Effector memory CD4-positive, alpha-beta T cell (primary cell): ENCODE data around the gene GRAMD2A.
"Not testable (repeated sequence)": the region's sequence is repeated elsewhere in the genome, so short reads cannot be mapped to it uniquely, and the experiment has no call there.

Experiments
- DNase-seq, 3 donors: peaks; one replicate each; pipeline ENCODE4 v3.0.0-alpha.2; 2020
- H3K27ac ChIP-seq: 2 replicates; pipeline ENCODE4 v1.7.0; 2013; ENCODE audit warnings: mild to moderate bottlenecking, low read length, moderate library complexity; ENCODE audit not compliant: insufficient read depth, poor library complexity, severe bottlenecking
- H3K27me3 ChIP-seq: replicated peaks from 2 replicates; pipeline ENCODE4 v1.7.0; 2013; ENCODE audit warnings: mild to moderate bottlenecking, low read length; ENCODE audit not compliant: insufficient read depth, control insufficient read depth, poor library complexity, severe bottlenecking
- H3K36me3 ChIP-seq: 2 replicates; pipeline ENCODE4 v1.7.0; 2013; ENCODE audit warnings: mild to moderate bottlenecking, low read length, moderate library complexity; ENCODE audit not compliant: control insufficient read depth, insufficient read depth
- H3K4me1 ChIP-seq: 2 replicates; pipeline ENCODE4 v1.7.0; 2013; ENCODE audit warnings: low read length, mild to moderate bottlenecking; ENCODE audit not compliant: control insufficient read depth, insufficient read depth, poor library complexity, severe bottlenecking
- H3K4me3 ChIP-seq: 2 replicates; pipeline ENCODE4 v1.7.0; 2013; ENCODE audit warnings: low read length, low read depth, mild to moderate bottlenecking; ENCODE audit not compliant: insufficient read depth, poor library complexity, severe bottlenecking
- H3K9me3 ChIP-seq: 2 replicates; pipeline ENCODE4 v1.7.0; 2013; ENCODE audit warnings: mild to moderate bottlenecking, low read length, moderate library complexity; ENCODE audit not compliant: control insufficient read depth

GRAMD2A gene

DNA sequence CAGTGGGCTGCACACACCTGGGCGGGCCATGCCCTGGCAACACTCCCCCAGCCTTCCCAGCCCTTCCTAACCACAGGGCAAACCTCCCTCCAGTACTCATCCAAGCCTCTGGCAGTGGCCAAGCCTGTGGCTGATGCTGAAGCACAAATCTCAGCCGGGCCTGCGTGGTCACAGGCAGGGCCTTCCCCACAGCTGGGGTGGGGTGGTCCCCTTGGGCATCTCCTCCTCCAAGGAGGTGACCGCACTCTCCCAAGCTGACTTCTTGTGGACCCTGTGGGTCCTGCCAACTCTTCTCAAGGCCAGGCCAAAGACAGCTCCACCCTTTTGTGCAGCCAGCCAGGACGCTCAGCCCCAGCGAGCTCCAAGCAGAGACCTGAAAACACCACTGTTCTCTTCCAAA lies 21.4 kb downstream of the GRAMD2A start:
- H3K9me3 ChIP-seq, result no peaks in the 10 kb centered on the region
- DNase-seq, result no peak
- H3K4me1 ChIP-seq, result no peaks in the 10 kb centered on the region
- no peaks in the 10 kb centered on the region for H3K27me3 ChIP-seq
- H3K27ac ChIP-seq, result no peak overlapping the region
- H3K4me3 ChIP-seq, result no peak overlapping the region
- H3K36me3 ChIP-seq, result no peaks in the 10 kb centered on the region

- no peak overlapping the region for H3K27ac ChIP-seq
- no peak for DNase-seq
- H3K9me3 ChIP-seq, result no peaks in the 10 kb centered on the region
- H3K27me3 ChIP-seq, result no peaks in the 10 kb centered on the region
- H3K36me3 ChIP-seq, result no peaks in the 10 kb centered on the region
- no peak overlapping the region for H3K4me3 ChIP-seq
- H3K4me1 ChIP-seq, result no peaks in the 10 kb centered on the region
Observed at GRCh38 chr15:72175186-72176044, 22.2 kb downstream of the GRAMD2A start.

DNA sequence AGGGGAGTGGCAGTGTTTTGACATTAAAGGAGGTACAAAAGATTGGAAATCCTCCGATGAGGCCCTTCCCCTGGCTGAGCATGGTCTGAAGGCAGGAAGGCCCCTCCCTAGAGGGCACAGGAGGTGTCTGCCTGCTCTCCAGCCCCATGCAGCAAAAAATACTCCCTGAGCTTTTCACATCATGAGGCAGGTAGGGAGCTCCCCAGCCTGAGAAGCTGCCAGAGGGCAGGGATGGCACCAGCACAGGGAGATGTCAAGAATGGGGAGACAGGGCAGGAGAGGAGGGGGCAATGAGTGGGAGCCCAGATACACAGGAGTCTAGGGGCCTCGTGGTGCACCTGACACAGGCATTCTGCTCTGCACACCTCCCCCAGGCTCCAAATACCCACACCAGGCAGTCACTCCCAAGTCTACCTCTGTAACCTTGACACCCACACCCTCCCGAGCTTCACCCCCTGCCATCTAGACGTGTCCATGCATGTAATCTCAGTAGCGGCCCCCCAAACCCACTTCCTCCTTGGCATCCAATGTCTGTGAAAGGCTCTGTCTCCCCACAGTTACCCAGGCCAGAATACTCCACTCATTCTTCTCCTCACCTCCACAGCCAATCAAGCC lies 22.9 kb downstream of the GRAMD2A start:
- no peaks in the 10 kb centered on the region for H3K4me1 ChIP-seq
- DNase-seq, result no peak
- no peaks in the 10 kb centered on the region for H3K27me3 ChIP-seq
- no peak overlapping the region for H3K27ac ChIP-seq
- H3K4me3 ChIP-seq, result no peak overlapping the region
- H3K36me3 ChIP-seq, result no peaks in the 10 kb centered on the region
- H3K9me3 ChIP-seq, result no peaks in the 10 kb centered on the region

DNA sequence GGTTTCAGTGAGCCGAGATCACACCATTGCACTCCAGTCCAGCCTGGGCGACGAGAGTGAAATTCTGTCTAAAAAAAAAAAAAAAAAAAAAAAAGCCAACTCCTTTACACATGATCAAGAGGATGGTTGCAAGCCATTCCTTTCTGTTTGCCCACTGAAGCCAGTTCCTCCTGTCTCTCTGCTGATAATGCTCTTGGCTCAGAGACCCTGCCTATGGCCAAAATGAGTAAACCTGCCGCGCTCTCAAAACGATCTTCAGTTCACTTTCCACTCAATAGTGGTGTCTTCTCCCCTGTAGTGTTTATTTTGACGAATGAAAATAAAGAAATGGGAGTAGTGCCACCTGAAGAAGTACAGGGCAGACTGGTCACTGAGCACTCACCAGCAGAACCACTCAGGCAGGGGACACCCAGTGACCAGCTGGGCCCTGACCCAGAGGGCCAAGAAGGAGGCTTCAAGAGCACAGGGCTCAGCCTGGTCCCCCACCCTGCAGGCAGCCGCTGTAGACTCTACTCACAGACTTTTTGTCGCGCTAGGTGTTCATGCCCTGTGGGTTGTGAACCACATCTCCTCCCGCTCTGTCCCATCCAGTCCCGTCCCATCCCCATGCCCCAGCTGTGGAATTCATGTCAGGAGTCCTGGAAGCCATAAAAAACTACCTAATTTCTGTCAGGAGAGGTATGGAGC lies 23.6 kb downstream of the GRAMD2A start:
- Histone ChIP-seq H3K36me3 (no peaks in the 10 kb centered on the region), H3K4me1 (no peaks in the 10 kb centered on the region)

GRCh38 chr15:72173401-72173800 lies 24.2 kb downstream of the GRAMD2A start:
- peaks cover 2% of the 10 kb centered on the region for H3K4me1 ChIP-seq
- DNase-seq, result no peak
- no peaks in the 10 kb centered on the region for H3K27me3 ChIP-seq
- no peak overlapping the region for H3K27ac ChIP-seq
- H3K36me3 ChIP-seq, result no peaks in the 10 kb centered on the region
- H3K4me3 ChIP-seq, result no peak overlapping the region
- H3K9me3 ChIP-seq, result no peaks in the 10 kb centered on the region

More for the DNA sequence above, 23.6 kb downstream of the GRAMD2A start:
- Histone ChIP-seq H3K4me3 (no peak overlapping the region), H3K27ac (no peak overlapping the region), H3K27me3 (no peaks in the 10 kb centered on the region), H3K9me3 (no peaks in the 10 kb centered on the region)
- no peak for DNase-seq

DNA sequence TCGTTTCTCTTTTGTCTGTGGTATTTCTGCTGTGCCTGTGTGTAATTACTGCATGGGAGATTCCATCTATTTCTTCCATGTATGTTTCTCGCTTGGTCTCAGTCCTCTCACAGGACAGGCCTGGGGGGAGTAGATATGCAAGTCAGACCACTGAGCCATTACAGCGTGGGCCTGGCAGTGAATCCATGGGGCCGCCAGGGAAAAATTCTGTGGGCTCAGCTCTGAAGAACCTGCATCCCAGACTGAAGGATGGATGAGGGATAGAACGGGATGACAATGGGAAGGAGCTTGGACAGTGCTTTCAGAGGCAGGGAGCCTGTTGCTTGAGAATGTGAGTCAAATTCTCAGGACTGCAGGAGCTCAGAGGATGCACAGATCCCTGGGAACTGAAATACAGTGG lies 24.8 kb downstream of the GRAMD2A start:
- Histone ChIP-seq H3K4me1 (peaks cover 5% of the 10 kb centered on the region), H3K36me3 (no peaks in the 10 kb centered on the region)

GRCh38 chr15:72171978-72172377 lies 25.6 kb downstream of the GRAMD2A start:
- H3K36me3 ChIP-seq, H3K4me1 ChIP-seq, H3K27me3 ChIP-seq: not testable (repeated sequence)

More for the DNA sequence above, 24.8 kb downstream of the GRAMD2A start:
- Histone ChIP-seq H3K27ac (no peak overlapping the region), H3K4me3 (no peak overlapping the region), H3K9me3 (no peaks in the 10 kb centered on the region), H3K27me3 (no peaks in the 10 kb centered on the region)
- DNase-seq, result no peak

GRCh38 chr15:72170691-72171090 lies 26.9 kb downstream of the GRAMD2A start:
- H3K4me3 ChIP-seq, result no peak overlapping the region
- no peaks in the 10 kb centered on the region for H3K36me3 ChIP-seq
- H3K27me3 ChIP-seq, result no peaks in the 10 kb centered on the region
- no peak overlapping the region for H3K27ac ChIP-seq
- DNase-seq, result no peak
- H3K4me1 ChIP-seq, result peaks cover 5% of the 10 kb centered on the region
- H3K9me3 ChIP-seq, result no peaks in the 10 kb centered on the region

More at GRCh38 chr15:72171978-72172377, 25.6 kb downstream of the GRAMD2A start:
- not testable (repeated sequence) for DNase-seq, H3K9me3 ChIP-seq, H3K27ac ChIP-seq, H3K4me3 ChIP-seq

- Histone ChIP-seq H3K4me1 (peaks cover 5% of the 10 kb centered on the region), H3K9me3 (no peaks in the 10 kb centered on the region), H3K4me3 (no peak overlapping the region), H3K27me3 (no peaks in the 10 kb centered on the region), H3K36me3 (no peaks in the 10 kb centered on the region), H3K27ac (no peak overlapping the region)
- no peak for DNase-seq
Observed at GRCh38 chr15:72169921-72170611, 27.5 kb downstream of the GRAMD2A start.
